HepG2 (cell line): Measurements from ENCODE around the gene ADAMTS4. TPM values are rescaled to one million over a fixed set of nuclear protein-coding genes. Genes with fewer than 3 reads are reported as not detected.

ENCODE experiments used
- ATAC-seq: fragments of 200-7000 bp; cut with Tn5 transposase; 3 replicates; pipeline ENCODE4 v1.9.1; 2020; ENCODE audit warnings: mild to moderate bottlenecking, moderate library complexity
- BruUV-seq: library from RNA; stranded (reverse); fragments of 400-500 nt; replicated peaks from 2 replicates; lab custom pipeline; 2021; lab: Mats Ljungman, UMichigan
- CTCF ChIA-PET: fragments of 300-600 bp; formaldehyde crosslinking; extraction: SDS; loops from one replicate; lab custom pipeline; 2021; ENCODE audit warnings: low total read pairs, inconsistent platforms, low intra/inter-chr PET ratio; lab: Yijun Ruan, JAX
- POLR2A ChIA-PET: fragments of 350-600 bp; sonication (Branson Sonifier 250); formaldehyde crosslinking; loops from one replicate; lab custom pipeline; 2020; ENCODE audit warnings: antibody characterized with exemption, inconsistent platforms; lab: Yijun Ruan, JAX
- DNase-seq: peaks from one replicate; pipeline ENCODE4 v3.0.0-alpha.2; 2015; ENCODE audit warnings: low spot score
- FAIRE-seq: peaks from 3 replicates; lab custom pipeline; 2011; peaks lifted over from hg19 to GRCh38; lab: Jason Lieb, UNC
- H2AFZ ChIP-seq: one replicate; pipeline ENCODE4 v1.6.1; 2011; ENCODE audit warnings: low read length, inconsistent platforms
- H3K27ac ChIP-seq: fragments of 300-600 bp; 3 replicates; pipeline ENCODE4 v1.8.0; 2011; ENCODE audit warnings: mixed run types, mild to moderate bottlenecking, mixed read lengths, low read length, inconsistent platforms; ENCODE audit not compliant: insufficient read depth; ENCODE audit errors: extremely low read length
- H3K27me3 ChIP-seq, 2 experiments: fragments of 200-600 bp in 1 of 2; 2 replicates in 1 of 2; 3 replicates in 1 of 2; pipeline versions ENCODE4 v1.6.0 to v1.8.0; 2011; ENCODE audit warnings: low read length in 2 of 2, mild to moderate bottlenecking in 2 of 2, moderate library complexity in 2 of 2, inconsistent platforms in 1 of 2; ENCODE audit not compliant: insufficient read depth in 2 of 2, control insufficient read depth in 1 of 2
- H3K36me3 ChIP-seq, 2 experiments: fragments of 200-600 bp in 1 of 2; replicated peaks in 1 of 2; 2 replicates in 1 of 2; 3 replicates in 1 of 2; pipeline versions ENCODE4 v1.5.1 to v1.8.0; 2011; ENCODE audit warnings: low read length in 2 of 2, inconsistent platforms in 1 of 2; ENCODE audit not compliant: insufficient read depth in 2 of 2, control insufficient read depth in 1 of 2
- H3K4me1 ChIP-seq: 2 replicates; pipeline ENCODE4 v1.5.1; 2012; ENCODE audit warnings: low read length, inconsistent platforms; ENCODE audit not compliant: insufficient read depth
- H3K4me2 ChIP-seq: 2 replicates; pipeline ENCODE4 v1.6.0; 2011; ENCODE audit warnings: low read depth, low read length, inconsistent platforms
- H3K4me3 ChIP-seq, 3 experiments: fragments of 200-600 bp in 1 of 3; sonication (generic), shearing (Covaris generic) in 1 of 3; replicated peaks in 1 of 3; 2 replicates each; pipeline ENCODE4 v1.5.1; 2011 to 2016; ENCODE audit warnings: low read length in 3 of 3, inconsistent platforms in 2 of 3, low read depth in 2 of 3, mild to moderate bottlenecking in 2 of 3, control low read depth in 1 of 3, mixed read lengths in 1 of 3; ENCODE audit not compliant: insufficient read depth in 1 of 3
- H3K79me2 ChIP-seq: one replicate; pipeline ENCODE4 v1.6.1; 2011; ENCODE audit warnings: low read length, inconsistent platforms; ENCODE audit not compliant: insufficient read depth
- H3K9ac ChIP-seq: 2 replicates; pipeline ENCODE4 v1.6.0; 2011; ENCODE audit warnings: mild to moderate bottlenecking, low read depth, low read length, inconsistent platforms; ENCODE audit not compliant: insufficient read depth
- H3K9me3 ChIP-seq: 2 replicates; pipeline ENCODE4 v1.5.1; 2012; ENCODE audit warnings: mild to moderate bottlenecking, low read length
- H4K20me1 ChIP-seq: 2 replicates; pipeline ENCODE4 v1.6.0; 2011; ENCODE audit warnings: inconsistent platforms, mild to moderate bottlenecking, low read length, moderate library complexity; ENCODE audit not compliant: insufficient read depth
- AGO1 ChIP-seq: fragments of 200-400 bp; formaldehyde crosslinking; IDR thresholded peaks from 2 replicates; pipeline ENCODE4 v1.6.1; 2017; ENCODE audit warnings: mild to moderate bottlenecking, low read depth, low read length, moderate library complexity; ENCODE audit not compliant: poor library complexity, severe bottlenecking
- CBFB ChIP-seq: sonication (generic); formaldehyde crosslinking; IDR thresholded peaks from 2 replicates; pipeline ENCODE4 v1.4.0; 2020; ENCODE audit warnings: missing genetic modification reagents
- CEBPB ChIP-seq: IDR thresholded peaks from 2 replicates; pipeline ENCODE4 v1.6.1; 2011; ENCODE audit warnings: low read depth, low read length, improper control_type of control experiment, borderline replicate concordance
- DPF2 ChIP-seq: sonication (generic); formaldehyde crosslinking; IDR thresholded peaks from 2 replicates; pipeline ENCODE4 v1.4.0; 2020; ENCODE audit warnings: mild to moderate bottlenecking, low read depth, missing genetic modification reagents, borderline replicate concordance
- ELF1 ChIP-seq: sonication (generic); formaldehyde crosslinking; IDR thresholded peaks from 2 replicates; pipeline ENCODE4 v1.4.0; 2020; ENCODE audit warnings: missing genetic modification reagents
- GATA4 ChIP-seq: sonication (generic); IDR thresholded peaks from 2 replicates; pipeline ENCODE4 v1.6.1; 2016; ENCODE audit warnings: antibody characterized with exemption, low read depth, borderline replicate concordance
- LCORL ChIP-seq, 2 experiments: fragments of 450-650 bp in 1 of 2; sonication (generic) in 1 of 2; formaldehyde crosslinking in 1 of 2; IDR thresholded peaks; 2 replicates each; pipeline versions ENCODE4 v1.5.0 to v1.6.1; 2017 to 2020; ENCODE audit warnings: antibody characterized with exemption in 1 of 2, missing genetic modification reagents in 1 of 2
- MAFK ChIP-seq, 2 experiments: IDR thresholded peaks in 1 of 2; conservative IDR thresholded peaks in 1 of 2; 2 replicates each; pipeline ENCODE4 v1.6.1; 2011; ENCODE audit warnings: improper control_type of control experiment in 2 of 2, low read length in 2 of 2
- ZFP1 ChIP-seq: IDR thresholded peaks from 2 replicates; pipeline ENCODE4 v1.6.1; 2016
- WGBS: methylation state at CpG from one replicate; pipeline ENCODE4 v1.1.6; 2017; ENCODE audit warnings: low lambda C conversion rate; 5-methylcytosine and 5-hydroxymethylcytosine counted together
- in situ Hi-C: cut with HindIII; loops from 2 replicates; pipeline ENCODE4 v1.10.0; 2017; ENCODE audit warnings: low pct_unique_long_range_greater_than_20kb; ENCODE audit not compliant: extremely low pct_ligation_motif_present
- intact Hi-C: fragments of 100-400 bp; cut with micrococcal nuclease; formaldehyde crosslinking; loops from one replicate; pipeline ENCODE4 v1.10.0; 2022; ENCODE audit not compliant: unreplicated experiment
- polyA plus RNA-seq, 8 experiments: library from polyadenylated mRNA; depleted of rRNA in 3 of 8; stranded (reverse) in 7 of 8; unstranded in 1 of 8; fragments of >200 nt; fragmentation: Illumina TruSeq in 4 of 8; extraction: Trizol in 4 of 8; gene quantifications; 2 replicates each; pipeline versions ENCODE4 v1.2.1 to v1.2.3, GENCODE V29; 2011 to 2016; ENCODE audit warnings: low read depth in 4 of 8, missing spikeins in 1 of 8, mixed read lengths in 1 of 8; ENCODE audit not compliant: insufficient read depth in 1 of 8
- total RNA-seq, 5 experiments: library from RNA; depleted of rRNA; stranded (reverse); fragments of >200 nt; fragmentation: Illumina TruSeq; extraction: Trizol; gene quantifications; 2 replicates each; pipeline ENCODE4 v1.2.3, GENCODE V29; 2016; ENCODE audit warnings: low read depth in 1 of 5
- TF ChIP-seq, protein P1 (sequence below), 2 experiments: fragments of 450-650 bp in 1 of 2; sonication (generic) in 1 of 2; formaldehyde crosslinking in 1 of 2; IDR thresholded peaks; 2 replicates each; pipeline versions ENCODE4 v1.6.1 to v1.8.0; 2016 to 2022; ENCODE audit warnings: antibody characterized with exemption in 1 of 2, mild to moderate bottlenecking in 1 of 2, missing genetic modification reagents in 1 of 2
- TF ChIP-seq, protein P2 (sequence below): sonication (generic); formaldehyde crosslinking; IDR thresholded peaks from 2 replicates; pipeline ENCODE4 v1.4.0; 2020; ENCODE audit warnings: mild to moderate bottlenecking, missing genetic modification reagents

ADAMTS4 gene
- total and polyA plus RNA-seq, 2 of the 13 experiments (the other 11 are each of a cell fraction or from before 2014, with no cell fraction given) = 0.51 to 1.7 TPM

- TF ChIP-seq CEBPB = no peak
- no peak for TF ChIP-seq CBFB (CRISPR knock-in tag)
- no peak for TF ChIP-seq AGO1
- no peak for TF ChIP-seq ZFP1 (CRISPR knock-in tag)
- TF ChIP-seq, all 625 proteins: peak for 8
Measured at GRCh38 chr1:161177936-161178244, 21.0 kb downstream of the ADAMTS4 start (continued).

DNA sequence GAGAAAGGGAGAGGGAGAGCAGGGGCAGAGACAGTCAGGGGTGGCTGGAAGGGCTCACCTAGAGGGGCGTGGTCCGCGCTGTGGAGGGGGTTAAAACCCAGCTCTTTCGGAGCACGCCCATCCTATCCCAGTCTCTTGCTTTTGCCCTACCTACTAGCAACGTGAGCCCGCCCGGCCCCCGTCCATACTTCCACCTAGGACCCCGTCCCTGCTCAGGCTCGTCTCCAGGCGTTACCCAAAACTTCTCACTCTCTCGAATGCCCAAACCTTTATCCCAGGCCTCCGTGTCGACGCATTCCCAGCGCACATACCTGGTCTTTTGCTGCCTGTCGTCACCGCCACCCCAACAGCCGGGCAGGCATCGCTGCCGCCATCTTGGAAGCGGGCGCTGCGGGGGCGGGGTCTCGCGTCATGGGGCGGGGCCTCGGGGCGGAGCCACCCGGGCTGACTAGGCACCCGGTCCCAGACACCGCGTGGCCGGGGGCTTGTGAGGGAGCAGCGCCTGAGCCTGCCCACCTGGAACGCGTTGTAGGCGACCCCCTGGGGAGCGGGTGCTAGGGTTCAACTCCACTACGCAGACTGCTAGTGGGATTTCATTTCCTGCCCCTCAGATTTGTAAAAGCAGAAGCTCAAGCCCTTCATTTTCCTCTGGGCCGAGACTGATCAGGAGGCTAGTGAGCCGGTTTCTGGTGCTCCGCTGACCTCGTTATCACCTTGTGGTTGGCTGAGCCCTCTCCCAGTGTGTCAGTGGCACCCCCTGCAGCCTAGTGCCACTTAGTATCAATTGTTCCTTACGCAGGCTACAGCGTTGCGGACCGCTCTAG lies 21.5 kb downstream of the ADAMTS4 start, which contains the start of gene B4GALT3:
TSS of gene B4GALT3 (minus strand) at position 396 of the 824 bp plus-strand sequence. CDS start 1,447 bp downstream, outside the sequence.
- 2% methylated on average over 43 of the region's 50 CpGs for WGBS
- Histone ChIP-seq H3K4me3 (peak within 1 kb of the TSS; percentile 83 to 92 (median 83)), H3K79me2 (peaks cover 10% of the 10 kb centered on the region), H3K27ac (peak within 1 kb of the TSS; percentile 79), H4K20me1 (no peaks in the 10 kb centered on the region), H2AFZ (peak within 1 kb of the TSS; percentile 94), H3K9ac (peak within 1 kb of the TSS; percentile 84), H3K9me3 (no peaks in the 10 kb centered on the region), H3K36me3 (peaks cover 4 to 23% of the 10 kb centered on the region in 2 experiments), H3K4me1 (peaks cover 19% of the 10 kb centered on the region), H3K27me3 (no peaks in the 10 kb centered on the region; a peak in 1 of 5 replicates), H3K4me2 (peak within 1 kb of the TSS; percentile 97)
- intact Hi-C loops = no loop called here
- ATAC-seq = peak; percentile 96
- BruUV-seq = TSS peak; percentile 96
- peak; percentile 67 for FAIRE-seq
- peak; percentile 87 for DNase-seq
- in situ Hi-C loops = no loop called here
- ChIA-PET POLR2A (interaction anchor here (0.6 to 2.1 kb wide), 11 partner anchors 8 to 137 kb away, joined by 3 to 27 read pairs (median 4); partner anchors contain the start of genes ADAMTS4, APOA2, NDUFS2 and NIT1), CTCF (interaction anchor here (1.5 kb wide), 1 partner anchor 10 kb away, joined by 4 read pairs; the partner anchor contains the start of gene PPOX)
- TF ChIP-seq, protein P1, sequence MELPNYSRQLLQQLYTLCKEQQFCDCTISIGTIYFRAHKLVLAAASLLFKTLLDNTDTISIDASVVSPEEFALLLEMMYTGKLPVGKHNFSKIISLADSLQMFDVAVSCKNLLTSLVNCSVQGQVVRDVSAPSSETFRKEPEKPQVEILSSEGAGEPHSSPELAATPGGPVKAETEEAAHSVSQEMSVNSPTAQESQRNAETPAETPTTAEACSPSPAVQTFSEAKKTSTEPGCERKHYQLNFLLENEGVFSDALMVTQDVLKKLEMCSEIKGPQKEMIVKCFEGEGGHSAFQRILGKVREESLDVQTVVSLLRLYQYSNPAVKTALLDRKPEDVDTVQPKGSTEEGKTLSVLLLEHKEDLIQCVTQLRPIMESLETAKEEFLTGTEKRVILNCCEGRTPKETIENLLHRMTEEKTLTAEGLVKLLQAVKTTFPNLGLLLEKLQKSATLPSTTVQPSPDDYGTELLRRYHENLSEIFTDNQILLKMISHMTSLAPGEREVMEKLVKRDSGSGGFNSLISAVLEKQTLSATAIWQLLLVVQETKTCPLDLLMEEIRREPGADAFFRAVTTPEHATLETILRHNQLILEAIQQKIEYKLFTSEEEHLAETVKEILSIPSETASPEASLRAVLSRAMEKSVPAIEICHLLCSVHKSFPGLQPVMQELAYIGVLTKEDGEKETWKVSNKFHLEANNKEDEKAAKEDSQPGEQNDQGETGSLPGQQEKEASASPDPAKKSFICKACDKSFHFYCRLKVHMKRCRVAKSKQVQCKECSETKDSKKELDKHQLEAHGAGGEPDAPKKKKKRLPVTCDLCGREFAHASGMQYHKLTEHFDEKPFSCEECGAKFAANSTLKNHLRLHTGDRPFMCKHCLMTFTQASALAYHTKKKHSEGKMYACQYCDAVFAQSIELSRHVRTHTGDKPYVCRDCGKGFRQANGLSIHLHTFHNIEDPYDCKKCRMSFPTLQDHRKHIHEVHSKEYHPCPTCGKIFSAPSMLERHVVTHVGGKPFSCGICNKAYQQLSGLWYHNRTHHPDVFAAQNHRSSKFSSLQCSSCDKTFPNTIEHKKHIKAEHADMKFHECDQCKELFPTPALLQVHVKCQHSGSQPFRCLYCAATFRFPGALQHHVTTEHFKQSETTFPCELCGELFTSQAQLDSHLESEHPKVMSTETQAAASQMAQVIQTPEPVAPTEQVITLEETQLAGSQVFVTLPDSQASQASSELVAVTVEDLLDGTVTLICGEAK (IDR thresholded peaks at IDR 0.05) = no peak
- TF ChIP-seq, protein P1 (CRISPR knock-in tag; IDR thresholded peaks at IDR 0.05) = peak; percentile 30; the same call in 1 of the 2 replicates
- no peak for TF ChIP-seq LCORL (IDR thresholded peaks at IDR 0.05)
- TF ChIP-seq LCORL (CRISPR knock-in tag; IDR thresholded peaks at IDR 0.05) = peak; percentile 20; the same call in 1 of the 2 replicates
- no peak for TF ChIP-seq MAFK (conservative IDR thresholded peaks at IDR 0.05 in 1 of 2, IDR thresholded peaks at IDR 0.05 in 1 of 2; ENCODE audit: low read length in 2 of 2)
- TF ChIP-seq DPF2 (CRISPR knock-in tag) = no peak
- peak; percentile 59; the same call in 1 of the 2 replicates for TF ChIP-seq GATA4
- TF ChIP-seq, protein P2, sequence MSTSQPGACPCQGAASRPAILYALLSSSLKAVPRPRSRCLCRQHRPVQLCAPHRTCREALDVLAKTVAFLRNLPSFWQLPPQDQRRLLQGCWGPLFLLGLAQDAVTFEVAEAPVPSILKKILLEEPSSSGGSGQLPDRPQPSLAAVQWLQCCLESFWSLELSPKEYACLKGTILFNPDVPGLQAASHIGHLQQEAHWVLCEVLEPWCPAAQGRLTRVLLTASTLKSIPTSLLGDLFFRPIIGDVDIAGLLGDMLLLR (CRISPR knock-in tag) = peak; percentile 85; the same call in 1 of the 2 replicates
- 0 out of 2 replicates have a peak, but pooled peaks have one; percentile 21 for TF ChIP-seq ELF1
